Measurements from ENCODE around the gene GALNT9. TPM values are rescaled to one million over a fixed set of nuclear protein-coding genes. Genes with fewer than 3 reads are reported as not detected.

Gene GALNT9
- total RNA-seq, 6 experiments from 2014 or later, result not detected

GRCh38 chr12:132366341-132366861 lies 37.0 kb upstream of the GALNT9 start:
- TF ChIP-seq CTCF (IDR thresholded peaks at IDR 0.05), result no peak
- DNase-seq, result no peak
- Mint-ChIP-seq H3K27ac (no peak overlapping the region), H3K4me1 (ENCODE audit: low read depth) (no peaks in the 10 kb centered on the region), H3K27me3 (ENCODE audit: insufficient read depth) (peaks cover 23% of the 10 kb centered on the region), H3K9me3 (peaks cover 7% of the 10 kb centered on the region), H3K36me3 (ENCODE audit: low read depth) (no peaks in the 10 kb centered on the region), H3K4me3 (no peak overlapping the region)

GRCh38 chr12:132365226-132365625 lies 35.8 kb upstream of the GALNT9 start:
- H3K27ac Mint-ChIP-seq, result no peak overlapping the region
- DNase-seq, result no peak
- no peak overlapping the region for H3K4me3 Mint-ChIP-seq
- H3K9me3 Mint-ChIP-seq, result peaks cover 11% of the 10 kb centered on the region
- no peaks in the 10 kb centered on the region for H3K4me1 Mint-ChIP-seq (ENCODE audit: low read depth)
- no peaks in the 10 kb centered on the region for H3K36me3 Mint-ChIP-seq (ENCODE audit: low read depth)
- peaks cover 17% of the 10 kb centered on the region for H3K27me3 Mint-ChIP-seq (ENCODE audit: insufficient read depth)
- no peak for TF ChIP-seq CTCF (IDR thresholded peaks at IDR 0.05)

DNA sequence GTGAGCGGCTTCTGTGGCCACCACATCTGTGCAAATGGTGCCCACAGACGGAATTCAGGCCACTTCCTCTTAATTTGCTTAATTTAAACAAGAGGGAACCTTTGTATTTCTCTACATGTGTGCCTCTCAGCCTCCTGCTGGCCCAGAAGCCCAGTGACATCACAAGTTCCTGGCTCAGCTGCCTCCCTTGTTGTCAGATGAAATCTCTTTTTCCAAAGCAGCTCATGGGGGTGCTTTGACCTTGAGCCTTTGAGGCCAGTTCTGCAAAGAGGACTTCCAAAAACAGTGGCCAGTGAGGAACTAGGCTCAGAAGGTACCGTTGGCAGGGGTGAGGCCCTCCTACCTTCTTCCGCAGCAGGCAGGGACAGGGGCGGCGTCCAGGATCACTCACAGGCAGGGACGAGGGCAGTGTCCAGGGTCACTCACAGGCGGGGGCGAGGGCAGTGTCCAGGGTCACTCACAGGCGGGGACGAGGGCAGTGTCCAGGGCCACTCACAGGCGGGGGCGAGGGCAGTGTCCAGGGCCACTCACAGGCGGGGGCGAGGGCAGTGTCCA lies 35.0 kb upstream of the GALNT9 start:
- H3K27ac Mint-ChIP-seq, result no peak overlapping the region
- no peak for DNase-seq
- TF ChIP-seq CTCF (IDR thresholded peaks at IDR 0.05), result no peak
- peaks cover 4% of the 10 kb centered on the region; the same call in 1 of the 2 replicates for H3K36me3 Mint-ChIP-seq (ENCODE audit: low read depth)
- H3K9me3 Mint-ChIP-seq, result peaks cover 17% of the 10 kb centered on the region
- peaks cover 12% of the 10 kb centered on the region for H3K27me3 Mint-ChIP-seq (ENCODE audit: insufficient read depth)
- H3K4me1 Mint-ChIP-seq (ENCODE audit: low read depth), result no peaks in the 10 kb centered on the region
- H3K4me3 Mint-ChIP-seq, result no peak overlapping the region

DNA sequence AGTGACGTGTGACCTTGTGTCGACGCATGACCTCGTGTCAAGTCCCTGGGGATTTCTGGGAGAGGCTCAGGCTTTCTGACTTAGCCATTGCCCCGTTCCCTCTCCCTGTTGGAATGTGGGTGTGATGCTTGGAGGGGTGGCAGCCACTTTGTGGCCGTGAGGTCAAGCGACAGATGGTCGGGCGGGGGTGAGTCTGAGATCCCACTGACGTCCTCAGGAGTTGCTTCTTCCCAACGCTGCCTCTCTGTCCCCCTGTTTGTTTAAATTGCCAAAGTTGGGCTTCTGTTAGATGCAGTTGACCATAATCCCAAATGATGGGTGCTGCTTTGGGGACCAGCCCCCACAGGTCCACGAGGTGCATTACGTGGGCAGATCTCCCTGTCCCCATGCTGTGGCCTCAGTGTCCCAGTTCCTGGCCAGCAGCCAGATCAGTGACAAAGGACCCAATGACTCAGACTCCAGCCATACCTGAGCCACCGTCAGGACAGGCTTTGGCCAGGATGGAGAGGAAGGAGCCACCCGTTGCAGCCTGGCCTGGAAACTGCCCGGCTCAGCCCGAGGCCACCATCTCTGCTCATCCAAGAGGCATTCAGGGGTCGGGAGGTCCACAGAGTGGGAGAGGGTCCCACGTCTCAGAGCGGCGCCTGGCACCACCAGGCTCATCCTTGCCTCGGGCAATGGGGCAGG lies 34.4 kb upstream of the GALNT9 start:
- peaks cover 4% of the 10 kb centered on the region; the same call in 1 of the 2 replicates for H3K36me3 Mint-ChIP-seq (ENCODE audit: low read depth)
- H3K27me3 Mint-ChIP-seq (ENCODE audit: insufficient read depth), result peaks cover 6% of the 10 kb centered on the region
- H3K4me3 Mint-ChIP-seq, result no peak overlapping the region
- H3K9me3 Mint-ChIP-seq, result peaks cover 17% of the 10 kb centered on the region
- H3K4me1 Mint-ChIP-seq (ENCODE audit: low read depth), result no peaks in the 10 kb centered on the region
- no peak for TF ChIP-seq CTCF (IDR thresholded peaks at IDR 0.05)
- no peak overlapping the region for H3K27ac Mint-ChIP-seq
- DNase-seq, result no peak

DNA sequence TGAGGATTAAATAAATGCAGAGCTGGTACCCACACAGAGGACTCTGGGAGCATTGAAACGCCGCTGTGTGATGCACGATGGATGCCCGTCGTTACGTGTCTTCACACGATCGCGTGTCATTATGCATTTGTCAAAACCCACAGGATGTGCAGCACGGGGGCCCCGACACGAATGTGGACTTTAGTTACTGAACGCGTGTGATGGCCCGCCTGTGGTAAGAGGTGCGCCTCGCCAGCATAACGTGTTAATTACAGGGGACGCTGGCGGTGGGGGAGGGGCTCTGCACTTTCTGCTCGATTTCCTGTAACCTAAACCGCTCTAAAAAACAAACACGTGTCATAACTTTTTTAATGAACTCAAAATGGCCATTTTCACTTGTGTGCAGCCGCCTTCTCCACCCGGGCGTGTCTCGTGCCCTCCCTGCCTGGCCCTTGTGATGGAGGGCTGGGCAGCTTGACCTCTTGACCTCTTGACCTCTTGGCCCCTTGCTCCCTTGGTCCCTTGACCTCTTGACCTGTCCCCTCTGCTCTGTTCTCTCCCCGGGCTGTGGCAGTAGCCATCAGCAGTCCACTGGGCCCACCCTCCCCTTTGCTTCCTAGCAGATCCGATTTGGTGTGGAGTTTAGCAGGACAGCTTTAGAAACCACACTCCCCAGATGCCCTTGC lies 33.7 kb upstream of the GALNT9 start:
- DNase-seq, result no peak
- H3K27ac Mint-ChIP-seq, result no peak overlapping the region
- H3K4me3 Mint-ChIP-seq, result no peak overlapping the region
- no peak for TF ChIP-seq CTCF (IDR thresholded peaks at IDR 0.05)
- H3K4me1 Mint-ChIP-seq (ENCODE audit: low read depth), result no peaks in the 10 kb centered on the region
- peaks cover 17% of the 10 kb centered on the region for H3K9me3 Mint-ChIP-seq
- H3K27me3 Mint-ChIP-seq (ENCODE audit: insufficient read depth), result peaks cover 3% of the 10 kb centered on the region
- peaks cover 4% of the 10 kb centered on the region; the same call in 1 of the 2 replicates for H3K36me3 Mint-ChIP-seq (ENCODE audit: low read depth)
